ENCODE data around the gene CDKN1B. TPM values are rescaled to one million over a fixed set of nuclear protein-coding genes. Genes with fewer than 3 reads are reported as not detected.
A peak's percentile ranks its signal among the peaks of the same experiment; 100 is the strongest.

CDKN1B gene
- total RNA-seq: 10 to 100 TPM; 18.3 to 28.6 (median 24.5) TPM
- long read RNA-seq, partial matches to known transcripts: 0 of 2 reads
- long read RNA-seq, other reads (novel, unspliced or antisense): 1 of 2 reads

- intact Hi-C loops (cut with DNase I): no loop called here
Measured at GRCh38 chr12:12716793-12717585, at the start of gene CDKN1B. TSS of gene CDKN1B (plus strand) at chr12:12717368. CDS start at chr12:12717840, 472 bp downstream.

GRCh38 chr12:12668005-12668404 is 49.2 kb upstream of the CDKN1B start:
- Histone ChIP-seq H3K4me3 (no peak overlapping the region), H3K27ac (no peak overlapping the region), H3K27me3 (no peaks in the 10 kb centered on the region), H3K36me3 (no peaks in the 10 kb centered on the region), H3K4me1 (no peaks in the 10 kb centered on the region), H3K9me3 (no peaks in the 10 kb centered on the region)
- TF ChIP-seq POLR2A (IDR thresholded peaks at IDR 0.05) (no peak), CTCF (IDR thresholded peaks at IDR 0.05) (no peak)
- WGBS (ENCODE audit: insufficient coverage, low coverage, low lambda C conversion rate, missing lambda C conversion rate): 85% methylated on average over 1 of the region's 1 CpG
- intact Hi-C loops (cut with DNase I): no loop called here
- ATAC-seq (no peak), DNase-seq (no peak)

More at GRCh38 chr12:12716793-12717585, at the start of gene CDKN1B:
- TF ChIP-seq POLR2A (IDR thresholded peaks at IDR 0.05): peak; percentile 87
- TF ChIP-seq CTCF (IDR thresholded peaks at IDR 0.05): no peak
- no peaks in the 10 kb centered on the region for H3K9me3 ChIP-seq
- H3K4me1 ChIP-seq: peaks cover 0 to 40% (median 16%) of the 10 kb centered on the region in 4 donors
- peak within 1 kb of the TSS; percentile 68 to 84 (median 77) for H3K4me3 ChIP-seq
- DNase-seq (peak; percentile 94 to 96 (median 96)), ATAC-seq (peak; percentile 80 to 92 (median 86))
- H3K27me3 ChIP-seq: no peaks in the 10 kb centered on the region
- under 1% methylated on average over 23 of the region's 81 CpGs for WGBS (ENCODE audit: insufficient coverage, low coverage, low lambda C conversion rate, missing lambda C conversion rate)
- peak within 1 kb of the TSS; percentile 98 to 100 (median 99) for H3K27ac ChIP-seq
- H3K36me3 ChIP-seq: peaks cover 0 to 19% (median 5%) of the 10 kb centered on the region in 4 donors

- H3K36me3 ChIP-seq: no peaks in the 10 kb centered on the region
- no peaks in the 10 kb centered on the region for H3K27me3 ChIP-seq
- DNase-seq (no peak), ATAC-seq (no peak)
- H3K9me3 ChIP-seq: no peaks in the 10 kb centered on the region
- 95% methylated on average over 2 of the region's 2 CpGs for WGBS (ENCODE audit: insufficient coverage, low coverage, low lambda C conversion rate, missing lambda C conversion rate)
- H3K4me3 ChIP-seq: no peak overlapping the region
- H3K4me1 ChIP-seq: no peaks in the 10 kb centered on the region
- H3K27ac ChIP-seq: no peak overlapping the region
- TF ChIP-seq POLR2A (IDR thresholded peaks at IDR 0.05) (no peak), CTCF (IDR thresholded peaks at IDR 0.05) (no peak)
- intact Hi-C loops (cut with DNase I): no loop called here
Measured at GRCh38 chr12:12669020-12669419, 48.1 kb upstream of the CDKN1B start.

GRCh38 chr12:12671850-12672660 is 45.1 kb upstream of the CDKN1B start:
- DNase-seq: no peak
- 75% methylated on average over 8 of the region's 8 CpGs for WGBS (ENCODE audit: insufficient coverage, low coverage, low lambda C conversion rate, missing lambda C conversion rate)
- Histone ChIP-seq H3K36me3 (no peaks in the 10 kb centered on the region), H3K9me3 (no peaks in the 10 kb centered on the region), H3K4me3 (no peak overlapping the region), H3K4me1 (no peaks in the 10 kb centered on the region), H3K27ac (no peak overlapping the region), H3K27me3 (no peaks in the 10 kb centered on the region)
- ATAC-seq: no peak
- TF ChIP-seq POLR2A (IDR thresholded peaks at IDR 0.05) (no peak), CTCF (IDR thresholded peaks at IDR 0.05) (no peak)
- intact Hi-C loops (cut with DNase I): no loop called here

Data from right lobe of liver (tissue), 6 donors.